Esophagus muscularis mucosa (tissue), 3 donors: ENCODE results near the gene STK33.

Experiments used
- POLR2A ChIP-seq: fragments of 450-650 bp; IDR thresholded peaks from one replicate; pipeline ENCODE4 v1.6.1; 2017; ENCODE audit warnings: antibody characterized with exemption, moderate library complexity, mild to moderate bottlenecking, low read depth
- TF ChIP-seq, protein P1 (sequence below), 3 experiments: fragments of 200-600 bp in 2 of 3; fragments of 450-650 bp in 1 of 3; sonication (generic) in 2 of 3; IDR thresholded peaks; one replicate each; pipeline ENCODE4 v1.5.1; 2017 to 2019; ENCODE audit warnings: antibody characterized with exemption in 3 of 3, mild to moderate bottlenecking in 2 of 3, moderate library complexity in 1 of 3

DNA sequence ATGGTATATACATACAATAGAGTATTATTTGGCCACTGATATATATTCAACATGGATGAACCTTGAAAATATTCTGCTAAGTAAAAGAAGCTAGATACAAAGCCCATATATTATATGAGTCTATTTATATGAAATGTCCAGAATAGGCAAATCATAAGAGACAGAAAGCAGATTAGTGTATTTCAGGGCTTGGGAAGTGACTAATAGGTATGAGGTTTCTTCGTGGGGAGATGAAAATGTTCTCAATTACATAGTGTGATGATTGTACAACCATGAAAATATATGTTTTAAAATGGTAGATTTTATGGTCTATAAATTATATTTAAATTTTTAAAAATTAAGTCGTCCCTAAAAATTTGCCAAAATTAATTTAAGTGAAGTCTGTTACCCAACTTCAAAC lies 92.2 kb downstream of the STK33 start:
- TF ChIP-seq POLR2A: no peak
- TF ChIP-seq, protein P1, sequence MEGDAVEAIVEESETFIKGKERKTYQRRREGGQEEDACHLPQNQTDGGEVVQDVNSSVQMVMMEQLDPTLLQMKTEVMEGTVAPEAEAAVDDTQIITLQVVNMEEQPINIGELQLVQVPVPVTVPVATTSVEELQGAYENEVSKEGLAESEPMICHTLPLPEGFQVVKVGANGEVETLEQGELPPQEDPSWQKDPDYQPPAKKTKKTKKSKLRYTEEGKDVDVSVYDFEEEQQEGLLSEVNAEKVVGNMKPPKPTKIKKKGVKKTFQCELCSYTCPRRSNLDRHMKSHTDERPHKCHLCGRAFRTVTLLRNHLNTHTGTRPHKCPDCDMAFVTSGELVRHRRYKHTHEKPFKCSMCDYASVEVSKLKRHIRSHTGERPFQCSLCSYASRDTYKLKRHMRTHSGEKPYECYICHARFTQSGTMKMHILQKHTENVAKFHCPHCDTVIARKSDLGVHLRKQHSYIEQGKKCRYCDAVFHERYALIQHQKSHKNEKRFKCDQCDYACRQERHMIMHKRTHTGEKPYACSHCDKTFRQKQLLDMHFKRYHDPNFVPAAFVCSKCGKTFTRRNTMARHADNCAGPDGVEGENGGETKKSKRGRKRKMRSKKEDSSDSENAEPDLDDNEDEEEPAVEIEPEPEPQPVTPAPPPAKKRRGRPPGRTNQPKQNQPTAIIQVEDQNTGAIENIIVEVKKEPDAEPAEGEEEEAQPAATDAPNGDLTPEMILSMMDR (IDR thresholded peaks at IDR 0.05): no peak
